Measurements from ENCODE around the gene MMP14. TPM values are rescaled to one million over a fixed set of nuclear protein-coding genes. Genes with fewer than 3 reads are reported as not detected.

Gene MMP14
- total and polyA plus RNA-seq, 9 of the 15 experiments (the other 6 are each of a cell fraction or from before 2014, with no cell fraction given), result 0.36 to 5.8 (median 1.3) TPM; not detected in 2

DNA sequence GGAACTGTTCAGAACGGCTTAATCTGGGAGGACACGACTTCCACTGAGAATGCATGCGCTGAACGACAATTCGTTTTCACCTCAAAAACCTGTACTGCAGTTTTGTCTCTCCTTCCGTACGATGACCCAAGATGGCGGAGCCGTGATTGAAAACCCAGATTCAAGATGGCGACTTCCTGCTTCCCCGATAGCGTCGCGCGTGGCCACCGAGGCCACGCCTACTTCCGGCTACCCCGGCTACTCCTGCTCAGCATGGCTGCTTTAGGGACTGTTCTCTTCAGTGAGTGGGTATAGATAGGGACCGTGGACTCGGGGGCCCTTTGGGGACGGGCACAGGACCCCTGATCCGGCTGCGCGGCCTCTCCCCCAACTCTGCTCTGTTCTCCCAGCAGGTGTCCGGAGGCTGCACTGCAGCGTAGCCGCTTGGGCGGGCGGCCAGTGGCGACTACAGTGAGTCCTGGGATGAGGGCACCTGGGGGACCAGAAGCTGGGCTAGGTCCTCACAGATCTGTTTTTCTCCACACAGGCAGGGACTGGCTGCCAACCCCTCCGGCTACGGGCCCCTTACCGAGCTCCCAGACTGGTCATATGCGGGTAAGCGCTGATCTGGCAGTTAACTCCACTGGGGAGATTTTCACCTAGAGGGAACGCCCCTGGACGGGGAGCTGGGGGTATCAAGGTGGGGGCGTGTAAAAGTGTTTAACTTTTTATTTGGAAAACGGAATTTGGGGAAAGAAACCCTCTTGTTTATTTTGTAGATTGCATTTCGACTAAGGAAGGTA lies 6.5 kb upstream of the MMP14 start, which contains the start of gene MRPL52 (continued):
- TF ChIP-seq, protein P1, sequence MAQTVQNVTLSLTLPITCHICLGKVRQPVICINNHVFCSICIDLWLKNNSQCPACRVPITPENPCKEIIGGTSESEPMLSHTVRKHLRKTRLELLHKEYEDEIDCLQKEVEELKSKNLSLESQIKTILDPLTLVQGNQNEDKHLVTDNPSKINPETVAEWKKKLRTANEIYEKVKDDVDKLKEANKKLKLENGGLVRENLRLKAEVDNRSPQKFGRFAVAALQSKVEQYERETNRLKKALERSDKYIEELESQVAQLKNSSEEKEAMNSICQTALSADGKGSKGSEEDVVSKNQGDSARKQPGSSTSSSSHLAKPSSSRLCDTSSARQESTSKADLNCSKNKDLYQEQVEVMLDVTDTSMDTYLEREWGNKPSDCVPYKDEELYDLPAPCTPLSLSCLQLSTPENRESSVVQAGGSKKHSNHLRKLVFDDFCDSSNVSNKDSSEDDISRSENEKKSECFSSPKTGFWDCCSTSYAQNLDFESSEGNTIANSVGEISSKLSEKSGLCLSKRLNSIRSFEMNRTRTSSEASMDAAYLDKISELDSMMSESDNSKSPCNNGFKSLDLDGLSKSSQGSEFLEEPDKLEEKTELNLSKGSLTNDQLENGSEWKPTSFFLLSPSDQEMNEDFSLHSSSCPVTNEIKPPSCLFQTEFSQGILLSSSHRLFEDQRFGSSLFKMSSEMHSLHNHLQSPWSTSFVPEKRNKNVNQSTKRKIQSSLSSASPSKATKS (CRISPR knock-in tag; IDR thresholded peaks at IDR 0.05), result no peak
- 0 out of 2 replicates have a peak, but pooled peaks have one; percentile 25 for TF ChIP-seq KAT7 (CRISPR knock-in tag; IDR thresholded peaks at IDR 0.05; ENCODE audit: borderline replicate concordance)
- TF ChIP-seq, protein P2, sequence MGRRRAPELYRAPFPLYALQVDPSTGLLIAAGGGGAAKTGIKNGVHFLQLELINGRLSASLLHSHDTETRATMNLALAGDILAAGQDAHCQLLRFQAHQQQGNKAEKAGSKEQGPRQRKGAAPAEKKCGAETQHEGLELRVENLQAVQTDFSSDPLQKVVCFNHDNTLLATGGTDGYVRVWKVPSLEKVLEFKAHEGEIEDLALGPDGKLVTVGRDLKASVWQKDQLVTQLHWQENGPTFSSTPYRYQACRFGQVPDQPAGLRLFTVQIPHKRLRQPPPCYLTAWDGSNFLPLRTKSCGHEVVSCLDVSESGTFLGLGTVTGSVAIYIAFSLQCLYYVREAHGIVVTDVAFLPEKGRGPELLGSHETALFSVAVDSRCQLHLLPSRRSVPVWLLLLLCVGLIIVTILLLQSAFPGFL (CRISPR knock-in tag; IDR thresholded peaks at IDR 0.05), result no peak
- peak; percentile 93 for TF ChIP-seq ZNF644 (tag; IDR thresholded peaks at IDR 0.05; ENCODE audit: low read depth)
- TF ChIP-seq ZFP1 (CRISPR knock-in tag; IDR thresholded peaks at IDR 0.05), result no peak
- TF ChIP-seq LCOR (CRISPR knock-in tag; IDR thresholded peaks at IDR 0.05), result no peak
- no peak for TF ChIP-seq RBM25 (IDR thresholded peaks at IDR 0.05; ENCODE audit: low read depth, low read length, severe bottlenecking)
- TF ChIP-seq, protein P3, sequence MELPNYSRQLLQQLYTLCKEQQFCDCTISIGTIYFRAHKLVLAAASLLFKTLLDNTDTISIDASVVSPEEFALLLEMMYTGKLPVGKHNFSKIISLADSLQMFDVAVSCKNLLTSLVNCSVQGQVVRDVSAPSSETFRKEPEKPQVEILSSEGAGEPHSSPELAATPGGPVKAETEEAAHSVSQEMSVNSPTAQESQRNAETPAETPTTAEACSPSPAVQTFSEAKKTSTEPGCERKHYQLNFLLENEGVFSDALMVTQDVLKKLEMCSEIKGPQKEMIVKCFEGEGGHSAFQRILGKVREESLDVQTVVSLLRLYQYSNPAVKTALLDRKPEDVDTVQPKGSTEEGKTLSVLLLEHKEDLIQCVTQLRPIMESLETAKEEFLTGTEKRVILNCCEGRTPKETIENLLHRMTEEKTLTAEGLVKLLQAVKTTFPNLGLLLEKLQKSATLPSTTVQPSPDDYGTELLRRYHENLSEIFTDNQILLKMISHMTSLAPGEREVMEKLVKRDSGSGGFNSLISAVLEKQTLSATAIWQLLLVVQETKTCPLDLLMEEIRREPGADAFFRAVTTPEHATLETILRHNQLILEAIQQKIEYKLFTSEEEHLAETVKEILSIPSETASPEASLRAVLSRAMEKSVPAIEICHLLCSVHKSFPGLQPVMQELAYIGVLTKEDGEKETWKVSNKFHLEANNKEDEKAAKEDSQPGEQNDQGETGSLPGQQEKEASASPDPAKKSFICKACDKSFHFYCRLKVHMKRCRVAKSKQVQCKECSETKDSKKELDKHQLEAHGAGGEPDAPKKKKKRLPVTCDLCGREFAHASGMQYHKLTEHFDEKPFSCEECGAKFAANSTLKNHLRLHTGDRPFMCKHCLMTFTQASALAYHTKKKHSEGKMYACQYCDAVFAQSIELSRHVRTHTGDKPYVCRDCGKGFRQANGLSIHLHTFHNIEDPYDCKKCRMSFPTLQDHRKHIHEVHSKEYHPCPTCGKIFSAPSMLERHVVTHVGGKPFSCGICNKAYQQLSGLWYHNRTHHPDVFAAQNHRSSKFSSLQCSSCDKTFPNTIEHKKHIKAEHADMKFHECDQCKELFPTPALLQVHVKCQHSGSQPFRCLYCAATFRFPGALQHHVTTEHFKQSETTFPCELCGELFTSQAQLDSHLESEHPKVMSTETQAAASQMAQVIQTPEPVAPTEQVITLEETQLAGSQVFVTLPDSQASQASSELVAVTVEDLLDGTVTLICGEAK (IDR thresholded peaks at IDR 0.05), result peak; percentile 86
- TF ChIP-seq, protein P3 (CRISPR knock-in tag; IDR thresholded peaks at IDR 0.05), result no peak
- TF ChIP-seq ZNF263 (CRISPR knock-in tag; IDR thresholded peaks at IDR 0.05; ENCODE audit: borderline replicate concordance), result no peak; the same call in 1 of the 2 replicates
- TF ChIP-seq NCOA4 (IDR thresholded peaks at IDR 0.05; ENCODE audit: partially characterized antibody), result no peak
- no peak for TF ChIP-seq ZKSCAN1 (IDR thresholded peaks at IDR 0.05; ENCODE audit: low read depth, low read length)
- 0 out of 2 replicates have a peak, but pooled peaks have one; percentile 46 for TF ChIP-seq HEY1 (CRISPR knock-in tag; IDR thresholded peaks at IDR 0.05; ENCODE audit: borderline replicate concordance)
- no peak for TF ChIP-seq COPS2 (conservative IDR thresholded peaks at IDR 0.05)
- no peak for TF ChIP-seq FOXP1 (CRISPR knock-in tag; IDR thresholded peaks at IDR 0.05)

Data from K562 (cell line).